Stimulated activated CD4-positive, alpha-beta T cell treated with anti-CD3 and anti-CD28 coated beads, Interleukin-12 subunit alpha, Interleukin-12 subunit beta, amount 100 ng/mL, for 4 hours (primary cell): ENCODE results near the gene SV2C.
"Not testable (repeated sequence)": the region's sequence is repeated elsewhere in the genome, so short reads cannot be mapped to it uniquely, and the experiment has no call there.

Experiments used
- DNase-seq: peaks from one replicate; pipeline ENCODE4 v3.0.0-alpha.2; 2020

SV2C gene

DNA sequence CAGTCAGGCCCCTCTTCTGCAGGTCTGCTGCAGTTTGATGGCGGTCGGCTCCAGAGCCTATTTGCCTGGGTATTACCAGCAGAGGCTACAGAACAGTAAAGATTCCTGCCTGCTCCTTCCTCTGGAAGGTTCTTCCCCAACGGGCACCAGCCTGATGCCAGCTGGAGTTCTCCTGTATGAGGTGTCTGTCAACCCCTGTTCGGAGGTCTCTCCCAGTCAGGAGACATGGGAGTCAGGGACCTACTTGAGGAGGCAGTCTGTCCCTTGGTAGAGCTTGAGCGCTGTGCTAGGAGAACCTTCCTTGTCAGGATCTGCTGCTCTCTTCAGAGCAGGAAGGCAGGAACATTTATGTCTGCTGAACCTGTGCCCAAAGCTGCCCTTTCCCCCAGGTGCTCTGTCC lies 181.5 kb downstream of the SV2C start:
- no peak for DNase-seq

DNA sequence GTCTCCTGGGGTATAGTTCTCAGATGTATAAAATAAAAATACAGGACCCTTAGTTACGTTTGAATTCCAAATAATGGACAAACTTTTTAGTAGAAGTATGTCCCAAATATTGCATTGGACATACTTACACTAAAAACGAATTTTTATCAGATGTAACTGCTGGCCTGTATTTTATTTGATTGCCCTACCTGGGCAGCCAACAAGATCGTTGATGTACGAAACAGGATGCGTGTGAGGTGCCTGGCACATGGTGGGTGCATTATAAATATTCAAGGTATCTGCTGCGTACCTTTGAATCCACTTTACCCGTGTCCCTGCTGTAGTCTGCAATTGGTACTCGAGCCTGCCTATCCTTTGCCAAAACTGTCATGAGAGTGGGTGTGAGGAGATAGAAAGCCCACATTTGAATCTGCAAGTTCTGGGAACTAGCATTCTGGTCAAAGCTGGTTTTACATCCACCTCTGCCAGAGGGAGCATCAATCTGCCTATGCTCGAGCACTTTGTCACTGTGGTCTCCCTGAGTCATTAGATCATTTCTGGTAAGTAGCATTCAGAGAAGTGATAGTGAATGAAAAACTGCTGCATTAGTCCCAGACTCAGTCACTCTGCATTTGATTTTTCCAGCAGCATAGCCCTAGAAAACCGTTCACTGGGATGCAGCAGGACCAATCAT lies 186.2 kb downstream of the SV2C start:
- no peak for DNase-seq

DNA sequence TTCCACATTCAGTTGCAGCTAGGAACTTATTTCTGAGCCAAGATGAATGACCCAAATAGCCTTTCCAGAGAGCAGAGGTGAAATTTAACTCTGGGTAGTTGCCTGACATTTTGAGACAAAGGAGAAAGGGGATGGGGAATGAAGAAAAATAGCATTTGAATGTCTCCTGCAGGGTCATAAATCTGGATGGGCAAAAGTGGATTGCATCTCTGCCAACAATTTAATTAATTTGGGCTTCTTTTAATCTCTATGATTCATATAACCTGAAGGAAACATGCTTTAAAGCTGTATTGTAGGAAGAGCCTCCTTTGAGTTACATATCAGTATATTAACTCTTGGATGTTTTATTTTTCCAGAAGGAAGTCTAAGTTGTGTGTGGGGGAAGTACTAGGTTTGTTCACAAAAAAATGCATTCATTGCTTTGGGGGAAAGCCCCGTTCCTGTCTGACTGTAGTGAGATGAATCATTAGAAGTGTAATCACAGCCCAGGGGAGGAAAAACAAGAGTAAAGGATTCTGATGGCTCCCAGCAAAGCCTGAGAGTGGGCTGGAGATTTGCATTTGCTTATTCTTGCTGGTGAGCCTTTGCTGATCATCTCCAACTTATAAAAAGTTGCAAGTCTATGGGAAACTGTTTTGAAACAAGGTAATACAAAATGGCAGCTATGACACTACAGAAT lies 186.9 kb downstream of the SV2C start:
- DNase-seq = no peak

DNA sequence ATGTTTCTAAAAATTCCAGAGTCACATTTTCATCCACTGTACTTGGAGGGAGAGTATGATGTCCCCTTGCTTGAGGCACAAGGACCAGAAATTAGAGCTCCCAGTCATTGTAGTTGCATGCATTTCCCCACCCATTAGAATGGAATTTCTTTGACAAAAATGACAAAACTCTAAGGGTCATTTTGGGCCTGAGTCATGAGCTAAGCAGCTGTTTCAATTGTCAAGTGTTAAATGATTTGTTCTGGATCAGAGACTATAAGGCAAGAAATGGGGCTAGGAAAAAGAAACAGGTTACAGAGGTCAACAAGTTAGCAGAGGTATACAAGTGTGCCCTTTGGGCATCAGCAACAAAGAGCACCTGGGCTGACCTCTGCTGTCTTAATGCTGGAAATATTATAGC lies 188.7 kb downstream of the SV2C start:
- no peak for DNase-seq

DNA sequence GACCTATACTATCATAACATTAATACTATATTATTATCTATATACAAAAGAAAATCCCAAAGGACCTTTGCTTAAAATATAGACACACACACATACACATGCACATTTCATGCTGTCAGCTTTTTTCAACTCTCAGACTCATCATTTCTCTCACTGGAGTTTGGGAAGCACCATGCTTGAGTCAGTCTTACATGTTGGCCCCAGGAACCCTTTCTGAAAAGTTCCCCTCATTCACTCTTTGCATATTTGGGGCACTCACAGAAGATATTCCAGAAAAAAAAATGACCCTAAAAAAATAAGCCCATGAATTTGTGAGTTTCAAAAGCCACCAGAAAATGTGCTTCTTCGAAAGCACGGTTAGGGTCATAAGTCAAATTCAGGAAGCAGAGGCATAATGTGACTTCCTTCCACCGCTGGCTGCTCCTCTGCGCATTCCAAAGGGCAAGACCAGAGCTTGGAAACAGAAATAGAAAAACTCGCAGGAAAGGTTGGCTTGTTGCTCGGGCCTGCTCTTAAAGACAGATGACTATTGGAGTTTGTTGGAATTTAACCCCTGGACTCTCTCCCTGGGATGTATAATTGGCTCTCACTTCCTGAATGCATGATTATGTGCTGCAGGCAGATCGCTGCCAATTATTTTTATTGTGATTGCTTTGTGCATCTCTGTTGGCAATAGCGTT lies 190.2 kb downstream of the SV2C start:
- DNase-seq = no peak

DNA sequence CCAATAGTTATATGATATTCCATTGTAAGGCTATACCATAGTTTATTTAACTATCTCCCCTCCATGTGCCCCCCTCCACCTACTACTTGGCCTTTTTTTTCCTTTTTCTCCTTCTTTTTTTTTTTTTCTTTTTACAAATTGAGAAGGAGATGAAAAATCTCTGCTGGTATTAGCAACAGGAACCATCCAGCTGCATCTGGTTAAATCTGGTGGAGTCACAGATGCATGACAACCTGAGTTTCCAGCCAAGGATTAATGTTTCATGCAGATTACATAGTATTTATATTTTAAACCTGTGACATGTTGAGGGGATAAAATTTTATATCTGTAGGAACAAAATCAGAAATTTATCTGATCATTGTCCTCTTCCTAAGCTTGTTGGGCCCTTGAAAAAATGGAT lies 191.4 kb downstream of the SV2C start:
- DNase-seq = no peak

DNA sequence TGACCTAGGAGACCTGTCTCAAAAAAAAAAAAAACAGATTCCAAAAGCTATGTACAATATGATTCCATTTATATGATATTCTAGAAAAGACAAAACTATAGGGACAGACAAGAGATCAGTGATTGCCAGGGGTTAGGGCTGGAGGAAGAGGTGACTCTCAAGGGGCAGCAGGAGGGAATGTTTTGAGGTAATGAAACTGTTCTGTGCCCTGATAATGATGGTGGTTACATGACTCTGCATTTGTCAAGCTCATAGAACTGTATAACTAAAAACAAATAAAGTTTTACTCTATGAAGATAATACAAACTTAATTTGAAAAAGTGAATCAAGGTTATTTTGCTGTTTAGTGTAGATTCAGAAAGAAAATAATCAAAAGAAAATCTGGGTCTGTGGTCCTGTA lies 194.6 kb downstream of the SV2C start:
- DNase-seq = no peak

DNA sequence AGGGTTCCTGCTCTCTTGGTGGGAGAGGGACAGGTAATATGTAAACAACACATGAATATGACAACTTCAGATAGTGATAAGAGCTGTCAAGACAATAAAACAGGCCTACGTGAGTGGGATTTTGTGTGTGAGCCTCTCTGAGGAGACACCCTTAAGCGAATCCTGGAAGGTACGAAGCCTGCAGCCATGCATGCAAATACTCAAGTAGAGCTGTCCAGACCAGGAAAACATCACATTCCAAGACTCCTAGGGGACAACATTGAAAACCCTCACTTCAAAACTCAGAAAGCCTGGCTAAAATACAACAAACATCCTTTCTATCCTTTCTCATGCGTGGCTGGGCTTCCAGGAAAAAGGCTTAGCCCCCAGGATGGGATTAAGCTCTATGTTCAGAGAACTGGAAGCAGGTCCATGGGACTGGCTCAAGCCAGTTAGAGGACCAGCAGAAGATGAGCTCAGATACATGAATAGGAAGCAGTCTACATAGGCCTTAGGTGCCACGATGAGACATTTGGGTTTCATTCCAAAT lies 195.1 kb downstream of the SV2C start:
- no peak for DNase-seq

DNA sequence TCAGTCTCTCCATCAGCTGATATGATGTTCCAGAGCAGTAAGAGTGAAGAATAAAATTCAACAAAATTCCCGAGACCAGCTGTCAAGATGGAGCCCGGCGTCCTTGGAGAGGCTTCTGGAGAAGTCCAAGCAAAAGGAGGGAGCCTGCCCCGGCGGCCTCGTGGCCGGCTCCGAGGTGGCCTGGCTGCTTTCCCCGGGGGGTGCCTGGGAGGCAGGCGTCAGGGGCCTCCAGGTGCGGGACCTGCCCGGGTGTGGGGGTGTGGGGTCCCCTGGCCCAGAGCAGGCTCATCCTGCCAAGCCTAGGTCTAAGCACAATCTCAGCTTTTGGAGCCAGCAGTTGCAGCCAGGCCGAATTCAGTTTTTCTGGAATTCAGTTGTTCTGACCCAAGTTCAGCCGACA lies 197.3 kb downstream of the SV2C start:
- DNase-seq = no peak

DNA sequence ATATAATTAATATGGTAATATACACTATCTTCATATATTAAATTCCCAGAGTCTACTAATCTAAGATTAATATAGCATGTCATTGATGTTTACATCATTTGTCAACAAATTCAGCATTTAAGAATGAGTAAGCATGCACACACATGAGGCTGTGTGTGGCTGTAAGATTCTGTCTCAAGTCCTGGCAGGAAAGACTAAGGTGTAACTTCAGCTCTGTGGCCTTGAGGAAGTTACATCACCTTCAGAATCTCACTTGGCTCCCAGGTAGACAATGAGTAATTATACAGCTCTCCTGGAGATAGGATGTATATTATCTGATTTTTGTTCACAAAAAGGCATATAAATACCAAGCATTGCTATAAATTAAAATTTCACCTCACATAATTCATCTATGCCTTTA lies 200.5 kb downstream of the SV2C start:
- no peak for DNase-seq

DNA sequence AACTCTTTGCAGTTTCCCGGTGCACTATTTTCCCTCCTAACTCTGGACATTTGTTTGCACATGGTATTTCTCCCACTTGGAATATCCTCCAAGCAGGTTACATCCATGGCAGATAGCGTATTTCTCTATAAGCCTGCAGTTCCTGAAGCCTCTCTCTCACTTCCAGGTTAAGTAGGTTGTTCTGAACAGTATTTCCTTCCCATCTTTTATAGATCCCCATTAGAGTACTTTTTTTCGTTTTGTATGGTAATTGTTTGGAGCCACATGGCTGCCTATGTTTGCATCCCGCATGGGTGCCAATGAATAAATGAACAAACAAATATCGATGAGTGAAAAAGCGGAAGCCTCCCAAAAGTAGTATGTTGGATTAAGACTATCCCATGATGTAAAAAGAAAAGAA lies 206.5 kb downstream of the SV2C start:
- DNase-seq = no peak

DNA sequence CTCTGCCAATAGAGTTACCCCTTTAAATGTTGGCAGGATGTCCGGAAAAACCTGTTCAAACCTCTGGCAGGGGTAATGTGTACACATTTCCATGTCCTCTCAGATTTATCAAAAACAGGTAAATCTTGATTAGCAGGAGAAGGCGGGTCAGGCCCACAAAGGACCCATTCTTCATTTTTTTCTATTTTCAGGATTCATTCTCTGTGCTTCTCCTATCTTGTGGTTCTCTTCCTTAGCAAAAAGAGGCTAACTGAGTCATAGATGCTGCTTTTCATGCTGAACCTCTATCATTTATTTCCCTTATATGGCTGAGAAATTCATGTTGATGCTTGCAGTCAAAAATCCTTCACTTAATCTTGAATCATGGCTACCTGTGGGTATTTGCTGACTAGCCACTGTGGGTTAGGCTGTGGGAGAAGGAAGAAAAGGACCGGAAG lies 207.2 kb downstream of the SV2C start:
- no peak for DNase-seq

DNA sequence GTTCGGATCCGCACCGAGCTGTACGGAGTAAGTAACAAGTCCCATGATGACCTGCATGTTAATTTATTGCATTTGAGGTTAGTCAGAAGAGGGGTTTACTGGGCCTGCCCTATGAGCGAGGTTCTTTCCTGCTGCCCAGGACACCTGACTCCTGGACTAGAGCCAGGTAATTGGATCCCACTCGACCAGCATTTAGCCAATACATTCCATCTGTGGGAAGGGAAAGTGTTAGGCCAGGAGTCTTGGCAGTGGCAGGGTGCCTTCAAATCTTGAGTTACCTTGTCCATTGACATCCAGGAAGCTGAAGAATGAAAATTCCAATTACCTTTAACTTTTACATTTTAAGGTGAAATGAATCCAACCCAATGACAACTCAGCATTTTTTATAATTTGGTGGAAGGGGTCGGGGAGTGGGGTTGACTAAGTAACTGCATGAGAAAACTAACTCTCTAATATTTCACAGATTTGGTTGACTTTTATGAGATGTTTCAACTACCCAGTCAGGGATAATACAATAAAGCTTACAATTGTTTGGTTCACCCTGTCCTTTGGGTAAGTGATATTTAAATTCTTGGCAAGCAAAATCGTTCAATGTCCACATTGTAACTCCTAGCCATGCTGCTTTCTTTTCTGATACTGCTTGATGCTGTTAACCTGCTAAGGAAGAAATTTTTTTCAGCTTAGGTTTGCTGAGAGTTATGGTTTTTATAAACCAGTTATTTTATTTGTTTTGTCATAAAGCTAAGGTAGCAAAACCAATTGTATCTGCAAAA lies 208.3 kb downstream of the SV2C start:
- no peak for DNase-seq

DNA sequence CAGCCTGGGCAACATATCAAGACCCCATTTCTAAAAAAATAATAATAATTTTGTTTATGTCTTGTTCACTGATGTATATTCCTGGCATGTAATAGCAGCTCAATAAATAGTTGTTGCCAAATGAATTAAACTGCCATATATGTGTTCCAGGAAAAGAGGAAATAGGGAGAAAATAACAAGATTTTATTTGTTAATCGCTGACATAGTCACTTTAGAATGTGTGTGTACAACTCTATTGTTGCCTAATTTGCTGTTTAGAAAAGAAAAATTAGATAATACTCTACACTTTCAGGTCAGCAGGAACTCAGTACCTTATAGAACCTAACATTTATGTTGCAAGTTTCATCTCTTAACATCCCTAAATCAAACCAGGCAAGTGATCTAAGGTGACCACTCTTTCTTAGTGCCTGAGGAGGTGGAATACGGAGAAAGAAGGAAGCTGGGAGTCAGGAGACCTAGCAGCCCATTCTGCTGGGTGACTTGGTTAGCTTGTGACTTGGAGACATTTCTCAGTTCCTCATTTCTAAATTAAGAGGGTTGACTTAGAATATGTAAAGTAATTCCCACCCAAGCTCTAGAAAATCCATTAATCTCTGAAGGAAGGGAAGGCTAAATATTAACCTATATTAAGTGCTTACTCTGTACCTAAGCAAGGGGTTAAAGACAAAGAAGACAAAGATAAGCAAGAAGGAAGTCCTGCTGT lies 209.6 kb downstream of the SV2C start:
- DNase-seq = no peak

DNA sequence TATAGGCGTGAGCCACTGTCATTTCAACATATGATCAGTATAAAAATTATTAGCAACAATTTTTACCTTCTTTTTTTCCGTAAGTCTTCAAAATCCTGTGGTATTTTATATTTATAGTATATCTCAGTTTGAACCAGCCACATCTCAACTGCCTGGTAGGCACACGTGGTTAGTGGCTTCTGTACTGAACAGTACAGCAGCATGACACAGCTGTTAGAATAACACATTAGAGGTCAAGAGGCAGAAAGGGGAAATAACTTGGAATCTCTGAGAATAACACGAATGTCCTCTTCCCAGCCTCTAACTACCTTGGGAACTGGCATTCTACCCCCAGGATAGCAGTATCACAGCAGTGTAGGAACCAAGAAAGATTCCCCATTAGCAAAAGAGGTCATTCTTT lies 211.4 kb downstream of the SV2C start:
- DNase-seq = no peak

DNA sequence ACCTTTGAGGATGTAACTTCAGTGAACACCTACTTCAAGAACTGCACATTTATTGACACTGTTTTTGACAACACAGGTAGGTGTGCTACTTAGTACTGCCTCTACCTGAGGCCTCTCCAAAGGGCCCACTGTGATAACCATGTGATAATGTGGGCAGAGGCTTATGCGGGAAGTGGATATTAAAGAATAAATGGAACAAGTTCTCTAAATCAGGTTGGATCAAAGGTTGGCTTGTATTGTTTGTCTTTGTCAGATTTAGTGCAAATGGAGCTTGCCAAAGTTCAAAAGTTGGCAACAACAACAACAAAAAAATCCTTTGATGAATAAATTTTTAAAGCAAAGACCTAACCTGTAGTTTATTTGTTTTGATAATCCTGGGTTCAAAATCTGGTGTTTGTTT lies 215.7 kb downstream of the SV2C start:
- no peak for DNase-seq

DNA sequence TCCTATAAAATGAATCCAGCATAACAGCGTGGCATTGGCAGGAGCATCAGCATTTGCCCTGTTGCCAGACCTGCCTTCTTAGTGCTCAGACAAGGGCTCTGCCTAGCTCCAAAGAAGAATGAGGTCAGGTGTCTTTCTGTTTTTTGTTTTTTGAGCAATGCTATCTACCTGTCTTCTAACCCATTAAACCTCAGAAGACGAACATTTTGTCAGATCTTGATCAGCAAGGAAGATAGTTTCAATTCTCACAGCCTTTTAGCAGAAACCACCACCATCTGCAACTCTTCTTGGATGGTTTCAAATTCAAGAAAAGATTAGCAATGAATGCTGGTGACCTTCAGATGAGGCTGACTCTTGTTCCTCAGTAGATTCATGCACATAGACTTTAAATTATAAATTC lies 216.4 kb downstream of the SV2C start:
- DNase-seq = no peak

DNA sequence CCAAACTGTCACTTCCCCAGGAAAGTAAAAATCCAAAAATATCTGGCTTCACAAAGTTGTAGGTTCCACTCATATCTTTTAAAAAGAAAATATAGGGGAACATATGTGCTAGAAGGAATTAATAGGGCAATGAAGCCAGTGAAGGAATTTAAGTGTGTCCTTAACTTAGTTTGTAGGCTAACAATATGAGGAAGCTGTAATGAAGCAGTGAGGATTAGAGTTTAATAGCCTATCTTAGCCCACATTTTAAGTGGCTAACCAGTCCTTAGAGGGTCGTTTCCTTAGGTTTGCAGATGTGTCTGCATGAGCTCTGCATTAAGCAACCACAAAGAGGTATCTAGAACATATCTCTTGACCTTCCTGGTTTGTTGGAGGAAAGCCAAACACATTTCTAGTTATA lies 218.7 kb downstream of the SV2C start:
- DNase-seq = not testable (repeated sequence)

DNA sequence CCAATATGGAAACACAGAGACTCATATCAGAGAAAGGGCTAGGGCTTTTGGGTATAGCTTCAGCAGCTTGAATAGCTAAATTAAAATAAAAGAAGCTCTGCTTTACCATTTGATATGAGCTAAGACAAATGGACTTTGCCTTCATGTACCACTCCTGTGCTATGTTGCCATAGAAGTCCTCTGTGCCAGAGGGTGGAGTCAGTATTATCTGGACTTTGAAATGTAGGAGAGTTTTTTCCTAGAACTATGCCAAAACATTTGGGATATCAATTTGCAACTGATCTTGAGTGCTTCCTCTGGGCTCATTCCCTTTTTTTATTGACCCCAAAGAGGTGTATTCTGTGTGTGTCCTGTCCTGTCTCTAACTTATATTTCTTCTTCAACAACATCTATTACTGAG lies 219.5 kb downstream of the SV2C start:
- DNase-seq = not testable (repeated sequence)

DNA sequence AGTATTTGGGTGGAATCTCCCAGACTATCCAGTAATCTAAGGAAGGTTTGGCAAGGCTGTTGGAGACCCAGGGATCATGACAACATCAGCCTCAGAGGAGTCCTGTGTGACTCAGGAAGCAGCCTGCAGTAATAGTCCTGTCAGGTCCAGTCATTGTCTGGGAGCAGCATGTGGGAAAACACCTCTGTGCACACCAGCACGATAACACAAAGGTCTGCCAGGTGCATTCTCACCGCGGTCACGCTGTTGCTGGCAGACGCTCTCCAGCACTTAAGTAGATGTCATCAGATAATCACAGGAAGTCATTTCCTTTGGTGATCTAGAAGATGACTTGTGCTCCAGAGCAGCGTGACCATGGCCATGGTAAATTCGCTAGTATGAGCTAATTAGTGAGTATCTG lies 220.7 kb downstream of the SV2C start:
- no peak for DNase-seq

DNA sequence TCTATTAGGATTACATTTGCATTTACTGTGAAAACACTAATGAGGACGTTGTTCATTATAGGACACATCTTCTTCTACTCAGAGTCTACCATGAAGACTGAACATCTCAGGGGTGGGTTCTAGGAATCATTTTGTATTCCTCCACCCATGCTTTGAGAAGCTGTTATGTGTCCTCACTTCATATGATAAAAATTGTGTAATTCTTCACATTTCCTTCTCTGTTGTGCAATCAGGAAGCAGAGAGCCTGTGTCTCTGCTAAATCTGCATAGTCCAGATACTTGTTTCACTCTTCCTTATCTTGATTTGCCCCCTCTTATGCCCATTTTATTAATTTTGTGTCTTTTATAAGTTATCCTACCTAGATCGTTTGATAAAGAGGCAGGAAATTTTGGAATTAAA lies 222.1 kb downstream of the SV2C start:
- DNase-seq = no peak

DNA sequence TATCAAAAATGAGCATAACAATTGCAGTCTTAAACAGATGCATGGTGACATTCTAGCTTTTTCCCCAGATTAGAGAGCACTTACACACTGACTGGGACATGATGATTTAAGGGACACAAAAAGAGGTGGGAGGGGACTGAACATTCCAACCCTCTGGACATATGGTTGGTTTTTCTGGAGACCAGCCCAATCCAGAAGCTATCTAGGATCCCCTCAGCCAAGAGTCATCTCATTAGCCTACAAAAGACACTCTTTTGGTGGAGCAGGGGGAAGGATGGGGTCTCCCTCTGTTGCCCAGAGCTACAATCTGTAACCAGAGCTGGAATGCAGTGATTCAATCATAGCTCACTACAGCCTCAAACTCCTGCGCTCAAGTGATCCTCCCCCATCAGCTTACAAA lies 222.6 kb downstream of the SV2C start:
- no peak for DNase-seq

DNA sequence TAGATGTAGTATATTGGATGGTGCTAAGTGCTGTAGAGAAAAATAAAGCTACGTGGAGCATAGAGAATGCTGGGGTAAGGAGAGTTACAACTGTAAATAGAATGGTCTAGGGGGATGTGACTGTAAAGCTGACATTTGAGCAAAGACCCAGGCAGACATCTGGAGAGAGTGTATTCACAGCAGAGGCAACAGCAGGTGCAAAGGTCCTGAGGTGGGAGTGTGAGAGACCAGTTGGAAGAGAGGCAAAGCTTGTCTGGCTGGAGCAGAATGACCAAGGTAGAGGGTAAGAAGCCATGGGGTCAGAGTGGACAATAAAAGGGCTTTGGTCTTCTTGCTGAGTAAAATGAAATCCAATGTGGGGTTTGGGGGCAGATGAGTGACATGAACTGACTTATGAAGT lies 227.0 kb downstream of the SV2C start:
- DNase-seq = no peak
